H9 (cell line): ENCODE measurements around the gene PSG11. TPM values are rescaled to one million over a fixed set of nuclear protein-coding genes. Genes with fewer than 3 reads are reported as not detected.
"Not testable (repeated sequence)": the region's sequence is repeated elsewhere in the genome, so short reads cannot be mapped to it uniquely, and the experiment has no call there.

Experiments
- DNase-seq: peaks from one replicate; pipeline ENCODE4 v3.0.0-alpha.2; 2017
- H2AFZ ChIP-seq: one replicate; pipeline ENCODE4 v1.6.1; 2013; ENCODE audit warnings: mild to moderate bottlenecking, low read length, control low read depth, moderate library complexity
- H2AK5ac ChIP-seq: 2 replicates; pipeline ENCODE4 v1.6.1; 2013; ENCODE audit warnings: low read length, control low read depth, mixed read lengths; ENCODE audit not compliant: insufficient read length
- H2BK120ac ChIP-seq: one replicate; pipeline ENCODE4 v1.6.1; 2013; ENCODE audit warnings: low read depth, mild to moderate bottlenecking, low read length, control low read depth, inconsistent platforms; ENCODE audit not compliant: poor library complexity, severe bottlenecking
- H2BK12ac ChIP-seq: 2 replicates; pipeline ENCODE4 v1.6.1; 2013; ENCODE audit warnings: low read length, control low read depth, mixed read lengths, low read depth; ENCODE audit not compliant: insufficient read length
- H2BK15ac ChIP-seq: 2 replicates; pipeline ENCODE4 v1.6.1; 2013; ENCODE audit warnings: low read depth, low read length, control low read depth
- H2BK20ac ChIP-seq: one replicate; pipeline ENCODE4 v1.6.1; 2013; ENCODE audit warnings: low read depth, mild to moderate bottlenecking, low read length, control low read depth, inconsistent platforms; ENCODE audit not compliant: poor library complexity, severe bottlenecking
- H2BK5ac ChIP-seq: 2 replicates; pipeline ENCODE4 v1.6.1; 2013; ENCODE audit warnings: low read length, control low read depth, mixed read lengths; ENCODE audit not compliant: insufficient read length
- H3K14ac ChIP-seq: 2 replicates; pipeline ENCODE4 v1.6.1; 2013; ENCODE audit warnings: low read length, control low read depth; ENCODE audit not compliant: insufficient read depth
- H3K18ac ChIP-seq: 2 replicates; pipeline ENCODE4 v1.6.1; 2013; ENCODE audit warnings: low read depth, mild to moderate bottlenecking, mixed read lengths, low read length, control low read depth; ENCODE audit not compliant: insufficient read length
- H3K23ac ChIP-seq: 2 replicates; pipeline ENCODE4 v1.6.1; 2013; ENCODE audit warnings: low read length, control low read depth, mixed read lengths, low read depth; ENCODE audit not compliant: insufficient read length
- H3K23me2 ChIP-seq: 2 replicates; pipeline ENCODE4 v1.6.1; 2013; ENCODE audit warnings: low read depth, mild to moderate bottlenecking, mixed read lengths, low read length, control low read depth; ENCODE audit not compliant: insufficient read length, poor library complexity, severe bottlenecking
- H3K27ac ChIP-seq: 2 replicates; pipeline ENCODE4 v1.5.1; 2013; ENCODE audit warnings: low read length, control low read depth, mixed read lengths, low read depth; ENCODE audit not compliant: insufficient read length
- H3K27me3 ChIP-seq: 2 replicates; pipeline ENCODE4 v1.6.1; 2013; ENCODE audit warnings: low read length, control low read depth, inconsistent platforms; ENCODE audit not compliant: insufficient read depth
- H3K4ac ChIP-seq: 2 replicates; pipeline ENCODE4 v1.6.1; 2013; ENCODE audit warnings: low read depth, mild to moderate bottlenecking, control low read depth, inconsistent platforms, low read length, moderate library complexity
- H3K4me1 ChIP-seq: 2 replicates; pipeline ENCODE4 v1.6.1; 2013; ENCODE audit warnings: low read length, control low read depth, inconsistent platforms; ENCODE audit not compliant: insufficient read depth
- H3K4me2 ChIP-seq: 2 replicates; pipeline ENCODE4 v1.6.1; 2013; ENCODE audit warnings: low read length, control low read depth, mixed read lengths; ENCODE audit not compliant: insufficient read length, insufficient read depth
- H3K56ac ChIP-seq: 2 replicates; pipeline ENCODE4 v1.6.1; 2013; ENCODE audit warnings: low read depth, mild to moderate bottlenecking, mixed read lengths, low read length, control low read depth; ENCODE audit not compliant: insufficient read length
- H3K79me1 ChIP-seq: 2 replicates; pipeline ENCODE4 v1.6.1; 2013; ENCODE audit warnings: low read depth, mild to moderate bottlenecking, moderate library complexity, low read length, control low read depth, inconsistent platforms; ENCODE audit not compliant: insufficient read depth, poor library complexity, severe bottlenecking
- H3K79me2 ChIP-seq: 2 replicates; pipeline ENCODE4 v1.6.1; 2013; ENCODE audit warnings: low read length, control low read depth, inconsistent platforms; ENCODE audit not compliant: insufficient read depth
- H3K9ac ChIP-seq: 2 replicates; pipeline ENCODE4 v1.6.1; 2013; ENCODE audit warnings: low read length, control low read depth, mixed read lengths; ENCODE audit not compliant: insufficient read length; ENCODE audit errors: extremely low read depth
- H3K9me3 ChIP-seq: one replicate; pipeline ENCODE4 v1.6.1; 2013; ENCODE audit warnings: low read depth, low read length, inconsistent platforms; ENCODE audit not compliant: control insufficient read depth
- H3T11ph ChIP-seq: one replicate; pipeline ENCODE4 v1.6.1; 2013; ENCODE audit warnings: mild to moderate bottlenecking, low read length, control low read depth, inconsistent platforms
- H4K20me1 ChIP-seq: one replicate; pipeline ENCODE4 v1.6.1; 2013; ENCODE audit not compliant: control insufficient read depth, insufficient read length, insufficient read depth
- H4K5ac ChIP-seq: 2 replicates; pipeline ENCODE4 v1.6.1; 2013; ENCODE audit warnings: low read depth, mild to moderate bottlenecking, mixed read lengths, low read length, control low read depth; ENCODE audit not compliant: insufficient read length
- H4K8ac ChIP-seq: replicated peaks from 2 replicates; pipeline ENCODE4 v1.6.1; 2013; ENCODE audit warnings: low read length, control low read depth, mixed read lengths, low read depth; ENCODE audit not compliant: insufficient read length
- H4K91ac ChIP-seq: 2 replicates; pipeline ENCODE4 v1.6.1; 2013; ENCODE audit warnings: low read depth, mild to moderate bottlenecking, moderate library complexity, mixed read lengths, low read length, control low read depth; ENCODE audit not compliant: insufficient read length
- H3K27ac Mint-ChIP-seq, 3 experiments: 2 replicates in 2 of 3; 3 replicates in 1 of 3; pipeline ENCODE4 v1.8.0; 2020 to 2021; ENCODE audit warnings: mixed read lengths in 3 of 3, mild to moderate bottlenecking in 1 of 3, moderate library complexity in 1 of 3
- H3K27me3 Mint-ChIP-seq: 2 replicates; pipeline ENCODE4 v1.8.0; 2021; ENCODE audit warnings: low read depth, mild to moderate bottlenecking, moderate library complexity, mixed read lengths
- H3K36me3 Mint-ChIP-seq, 3 experiments: 2 replicates in 2 of 3; 3 replicates in 1 of 3; pipeline ENCODE4 v1.8.0; 2020 to 2021; ENCODE audit warnings: low read depth in 3 of 3, mixed read lengths in 3 of 3; ENCODE audit not compliant: insufficient read depth in 1 of 3
- H3K4me1 Mint-ChIP-seq, 2 experiments: 2 replicates each; pipeline ENCODE4 v1.8.0; 2020; ENCODE audit warnings: mixed read lengths in 2 of 2
- H3K4me3 Mint-ChIP-seq, 2 experiments: 2 replicates in 1 of 2; 3 replicates in 1 of 2; pipeline ENCODE4 v1.8.0; 2020 to 2021; ENCODE audit warnings: mild to moderate bottlenecking in 2 of 2, mixed read lengths in 2 of 2, moderate library complexity in 1 of 2
- H3K9me3 Mint-ChIP-seq, 2 experiments: 2 replicates in 1 of 2; 3 replicates in 1 of 2; pipeline ENCODE4 v1.8.0; 2020; ENCODE audit warnings: mild to moderate bottlenecking in 2 of 2, mixed read lengths in 2 of 2, moderate library complexity in 1 of 2
- WGBS: extraction: QIAGEN DNeasy Blood & Tissue Kit; methylation state at CpG from one replicate; pipeline ENCODE4 v1.1.7; 2013; ENCODE audit warnings: missing lambda C conversion rate, low lambda C conversion rate, mixed read lengths; ENCODE audit not compliant: insufficient read length; ENCODE audit errors: extremely low coverage; 5-methylcytosine and 5-hydroxymethylcytosine counted together
- total RNA-seq: library from RNA; stranded (reverse); gene quantifications from 2 replicates; pipeline ENCODE4 v1.2.1, GENCODE V29; 2021

PSG11 gene
- total RNA-seq, 1 experiment from 2014 or later: not detected

DNA sequence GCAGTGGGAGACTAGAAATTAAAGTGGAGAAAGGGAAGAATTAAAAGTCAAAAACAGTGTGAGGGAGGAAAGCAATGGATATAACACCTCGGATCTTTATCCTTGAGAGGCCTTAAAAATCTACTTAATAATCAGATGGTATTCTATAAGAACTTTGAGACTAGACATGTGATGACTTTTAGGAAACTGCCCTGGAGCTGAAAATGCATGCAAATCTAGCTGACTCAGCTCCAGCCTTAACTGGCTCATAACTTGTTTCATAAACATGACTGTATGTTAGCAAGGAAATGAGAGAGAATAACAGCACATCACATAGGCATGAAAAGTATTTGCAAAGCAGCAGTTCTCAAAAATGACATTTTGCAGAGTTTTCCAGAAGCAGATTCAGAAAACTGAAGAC, 38.1 kb downstream of the PSG11 start:
- not testable (repeated sequence) for H4K5ac ChIP-seq, H3K23me2 ChIP-seq, H2AFZ ChIP-seq, H3K27me3 ChIP-seq, H2BK15ac ChIP-seq, H3K4me1 ChIP-seq, H4K20me1 ChIP-seq, H3K18ac ChIP-seq, H3K4me2 ChIP-seq, DNase-seq, H2AK5ac ChIP-seq, H2BK120ac ChIP-seq, H3T11ph ChIP-seq, H2BK20ac ChIP-seq, H3K4me3 Mint-ChIP-seq, H3K27ac Mint-ChIP-seq, H3K4ac ChIP-seq, H3K23ac ChIP-seq, H4K8ac ChIP-seq, H3K79me2 ChIP-seq, H4K91ac ChIP-seq, H2BK12ac ChIP-seq, H3K4me1 Mint-ChIP-seq, H3K27me3 Mint-ChIP-seq, H2BK5ac ChIP-seq, H3K27ac ChIP-seq, H3K14ac ChIP-seq, H3K56ac ChIP-seq, H3K79me1 ChIP-seq, H3K9ac ChIP-seq
- H3K36me3 Mint-ChIP-seq: peaks cover 0 to 34% (median 15%) of the 10 kb centered on the region in 3 experiments; a peak in 6 of 7 replicates
- no CpG with 5 or more reads among the region's 1 CpG for WGBS
- H3K9me3 Mint-ChIP-seq: peaks cover 83 to 86% of the 10 kb centered on the region in 2 experiments
- H3K9me3 ChIP-seq: peaks cover 63% of the 10 kb centered on the region
